Body of pancreas (tissue), 4 donors: ENCODE results near the gene PPP4R4. TPM values are rescaled to one million over a fixed set of nuclear protein-coding genes. Genes with fewer than 3 reads are reported as not detected.

ENCODE experiments used
- ATAC-seq: fragments of 150-250 bp; one replicate; pipeline ENCODE4 v1.9.1; 2016
- DNase-seq, 4 donors: peaks; one replicate each; pipeline ENCODE4 v3.0.0-alpha.2; 2019
- H3K27ac ChIP-seq, 4 donors: fragments of 200-600 bp; sonication (generic); 1 replicate in 3 of 4; 2 replicates in 1 of 4; pipeline versions ENCODE4 v1.5.1 to v1.6.1; 2016 to 2019; ENCODE audit warnings: mild to moderate bottlenecking in 1 of 4, mixed read lengths in 1 of 4, moderate library complexity in 1 of 4
- H3K27me3 ChIP-seq, 2 donors: fragments of 200-600 bp; sonication (generic); one replicate each; pipeline ENCODE4 v1.6.0; 2016; ENCODE audit warnings: mild to moderate bottlenecking in 1 of 2
- H3K36me3 ChIP-seq, 2 donors: fragments of 200-600 bp; sonication (generic); replicated peaks in 1 of 2; 2 replicates each; pipeline ENCODE4 v1.5.1; 2016; ENCODE audit warnings: low read depth in 2 of 2; ENCODE audit not compliant: insufficient read depth in 1 of 2
- H3K4me1 ChIP-seq: fragments of 200-600 bp; sonication (generic); one replicate; pipeline ENCODE4 v1.6.0; 2016
- H3K4me3 ChIP-seq, 2 donors: fragments of 200-600 bp; sonication (generic); 1 replicate in 1 of 2; 2 replicates in 1 of 2; pipeline ENCODE4 v1.5.1; 2016 to 2019
- H3K9me3 ChIP-seq, 3 donors: fragments of 200-600 bp; sonication (generic); 1 replicate in 2 of 3; 2 replicates in 1 of 3; pipeline ENCODE4 v1.5.1; 2016
- CTCF ChIP-seq, 7 experiments: fragments of 450-650 bp in 4 of 7; fragments of 200-600 bp in 3 of 7; sonication (generic) in 3 of 7; IDR thresholded peaks; one replicate each; pipeline ENCODE4 v1.5.1; 2016 to 2019; ENCODE audit warnings: antibody characterized with exemption in 7 of 7
- POLR2A ChIP-seq, 3 donors: fragments of 450-650 bp; IDR thresholded peaks; one replicate each; pipeline ENCODE4 v1.6.1; 2016; ENCODE audit warnings: antibody characterized with exemption in 3 of 3, mild to moderate bottlenecking in 2 of 3
- WGBS, 2 donors: methylation state at CpG; one replicate each; pipeline ENCODE4 v1.1.5; 2017; 5-methylcytosine and 5-hydroxymethylcytosine counted together
- intact Hi-C: fragments of 100-400 bp; cut with DNase I; formaldehyde crosslinking; loops from one replicate; pipeline ENCODE4 v1.15.1; 2023
- total RNA-seq, 2 donors: library from RNA; depleted of rRNA; stranded (reverse); fragments of >200 nt; gene quantifications; one replicate each; pipeline ENCODE4 v1.1.0, GENCODE V29; 2016

PPP4R4 gene
- total RNA-seq, 2 donors from 2014 or later: 1.3 to 2.6 TPM

GRCh38 chr14:94161981-94162380, 12.1 kb upstream of the PPP4R4 start:
- Histone ChIP-seq H3K27me3 (no peaks in the 10 kb centered on the region), H3K36me3 (no peaks in the 10 kb centered on the region), H3K4me1 (peaks cover 8% of the 10 kb centered on the region), H3K27ac (no peak overlapping the region), H3K9me3 (no peaks in the 10 kb centered on the region), H3K4me3 (no peak overlapping the region)
- no peak for DNase-seq
- intact Hi-C loops: no loop called here
- no peak for TF ChIP-seq CTCF (IDR thresholded peaks at IDR 0.05)
- no peak for TF ChIP-seq POLR2A (IDR thresholded peaks at IDR 0.05)
- WGBS, 2 donors: 0% methylated on average over 2 of the region's 2 CpGs
- peak; percentile 35 for ATAC-seq

- no peak for ATAC-seq
- H3K27me3 ChIP-seq: no peaks in the 10 kb centered on the region
- H3K4me3 ChIP-seq: no peak overlapping the region
- TF ChIP-seq CTCF (IDR thresholded peaks at IDR 0.05): no peak
- peaks cover 8% of the 10 kb centered on the region for H3K4me1 ChIP-seq
- intact Hi-C loops: no loop called here
- no peak overlapping the region for H3K27ac ChIP-seq
- H3K36me3 ChIP-seq: no peaks in the 10 kb centered on the region
- no peaks in the 10 kb centered on the region for H3K9me3 ChIP-seq
- DNase-seq: no peak
- 77 to 87% methylated on average over 5 of the region's 5 CpGs for WGBS, 2 donors
These were observed 11.7 kb upstream of the PPP4R4 start for GRCh38 chr14:94162466-94162865.

- no peaks in the 10 kb centered on the region for H3K36me3 ChIP-seq
- H3K4me3 ChIP-seq: no peak overlapping the region
- peaks cover 8% of the 10 kb centered on the region for H3K4me1 ChIP-seq
- 71 to 75% methylated on average over 5 of the region's 5 CpGs for WGBS, 2 donors
- intact Hi-C loops: no loop called here
- H3K27ac ChIP-seq: no peak overlapping the region
- TF ChIP-seq POLR2A (IDR thresholded peaks at IDR 0.05) (no peak), CTCF (IDR thresholded peaks at IDR 0.05) (no peak)
- DNase-seq (no peak), ATAC-seq (no peak)
- H3K9me3 ChIP-seq: no peaks in the 10 kb centered on the region
- no peaks in the 10 kb centered on the region for H3K27me3 ChIP-seq
These were observed 10.3 kb upstream of the PPP4R4 start for GRCh38 chr14:94163796-94164195.

- no peaks in the 10 kb centered on the region for H3K9me3 ChIP-seq
- ATAC-seq: no peak
These were observed 9.3 kb upstream of the PPP4R4 start for GRCh38 chr14:94164685-94165431.

More at GRCh38 chr14:94164685-94165431, 9.3 kb upstream of the PPP4R4 start:
- intact Hi-C loops: no loop called here
- no peak for TF ChIP-seq POLR2A (IDR thresholded peaks at IDR 0.05)
- no peak for TF ChIP-seq CTCF (IDR thresholded peaks at IDR 0.05)
- Histone ChIP-seq H3K27ac (no peak overlapping the region), H3K4me3 (no peak overlapping the region), H3K27me3 (no peaks in the 10 kb centered on the region), H3K4me1 (peaks cover 8% of the 10 kb centered on the region), H3K36me3 (no peaks in the 10 kb centered on the region)
- DNase-seq: no peak
- 28 to 44% methylated on average over 19 to 24 of the region's 26 CpGs for WGBS, 2 donors
